ENCODE results near the gene ZC3HAV1. TPM values are rescaled to one million over a fixed set of nuclear protein-coding genes. Genes with fewer than 3 reads are reported as not detected.
"Not testable (repeated sequence)": the region's sequence is repeated elsewhere in the genome, so short reads cannot be mapped to it uniquely, and the experiment has no call there.

Gene ZC3HAV1
- polyA plus RNA-seq, 4 donors: 7.3 to 21.2 (median 9.8) TPM

- not testable (repeated sequence) for H3K4me3 ChIP-seq (ENCODE audit: low read depth in 1 of 3, low read length in 3 of 3); H3K27me3 ChIP-seq (ENCODE audit: control insufficient read depth in 3 of 3, insufficient read depth in 3 of 3, low read length in 3 of 3); FAIRE-seq; H3K4me1 ChIP-seq (ENCODE audit: control insufficient read depth in 3 of 3, insufficient read depth in 2 of 3, low read depth in 1 of 3, low read length in 2 of 3); DNase-seq; H3K9me3 ChIP-seq (ENCODE audit: control insufficient read depth in 2 of 2, insufficient read depth in 1 of 2, low read depth in 1 of 2, low read length in 1 of 2)
- Histone ChIP-seq H3K36me3 (ENCODE audit: control insufficient read depth in 3 of 3, insufficient read depth in 2 of 3, low read depth in 1 of 3, low read length in 3 of 3) (peaks cover 0 to 11% (median 5%) of the 10 kb centered on the region in 3 donors), H3K27ac (ENCODE audit: low read depth in 1 of 3, low read length in 2 of 3) (peak overlapping the region in 1 of 3 donors; percentile 14)
- WGBS, 3 donors: 68% methylated on average over 2 of the region's 4 CpGs; no CpG with 5 or more reads in 2 of the 3 donors
Observed at GRCh38 chr7:139101637-139102158, 7.8 kb downstream of the ZC3HAV1 start.

DNA sequence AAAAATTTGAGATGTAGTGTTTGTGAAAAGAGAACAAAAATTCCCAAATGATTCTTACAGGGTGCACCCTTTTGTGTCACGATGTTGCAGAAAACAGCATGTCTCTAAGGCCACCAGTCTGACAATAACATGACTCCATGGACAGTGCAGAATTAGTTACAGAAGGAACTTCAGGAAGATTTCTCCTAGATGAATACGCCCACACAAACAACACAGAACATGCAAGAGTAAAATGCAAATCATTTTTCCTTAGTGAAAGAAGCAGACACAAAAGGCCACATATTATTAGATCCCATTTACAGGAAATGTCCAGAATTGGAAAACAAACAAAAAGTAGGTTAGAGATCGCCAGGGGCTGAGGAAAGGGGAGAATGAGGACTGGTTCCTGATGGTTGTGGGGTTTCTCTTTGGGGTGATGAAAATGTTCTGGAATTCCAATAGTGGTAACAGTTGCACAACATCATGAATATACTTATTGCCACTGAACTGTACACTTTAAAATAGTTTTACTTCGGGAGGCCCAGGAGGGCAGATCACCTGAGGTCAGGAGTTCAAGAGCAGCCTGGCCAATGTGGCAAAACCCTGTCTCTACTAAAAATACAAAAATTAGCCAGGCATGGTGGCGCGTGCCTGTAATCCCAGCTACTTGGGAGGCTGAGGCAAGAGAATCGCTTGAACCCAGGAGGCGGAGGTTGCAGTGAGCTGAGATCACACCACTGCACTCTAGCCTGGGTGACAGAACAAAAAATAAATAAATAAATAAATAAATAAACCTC lies 10.2 kb downstream of the ZC3HAV1 start:
- no peaks in the 10 kb centered on the region for H3K27me3 ChIP-seq (ENCODE audit: control insufficient read depth in 3 of 3, insufficient read depth in 3 of 3, low read length in 3 of 3)
- no peaks in the 10 kb centered on the region for H3K9me3 ChIP-seq (ENCODE audit: control insufficient read depth in 2 of 2, insufficient read depth in 1 of 2, low read depth in 1 of 2, low read length in 1 of 2)
- peaks cover 0 to 16% (median 5%) of the 10 kb centered on the region in 3 donors for H3K36me3 ChIP-seq (ENCODE audit: control insufficient read depth in 3 of 3, insufficient read depth in 2 of 3, low read depth in 1 of 3, low read length in 3 of 3)
- no peak for DNase-seq
- no peak for FAIRE-seq
- no peak overlapping the region for H3K4me3 ChIP-seq (ENCODE audit: low read depth in 1 of 3, low read length in 3 of 3)
- no peak overlapping the region for H3K27ac ChIP-seq (ENCODE audit: low read depth in 1 of 3, low read length in 2 of 3)
- peaks cover 0 to 8% (median 0%) of the 10 kb centered on the region in 3 donors for H3K4me1 ChIP-seq (ENCODE audit: control insufficient read depth in 3 of 3, insufficient read depth in 2 of 3, low read depth in 1 of 3, low read length in 2 of 3)
- 72 to 82% (median 82%) methylated on average over 8 of the region's 8 CpGs for WGBS, 3 donors

DNA sequence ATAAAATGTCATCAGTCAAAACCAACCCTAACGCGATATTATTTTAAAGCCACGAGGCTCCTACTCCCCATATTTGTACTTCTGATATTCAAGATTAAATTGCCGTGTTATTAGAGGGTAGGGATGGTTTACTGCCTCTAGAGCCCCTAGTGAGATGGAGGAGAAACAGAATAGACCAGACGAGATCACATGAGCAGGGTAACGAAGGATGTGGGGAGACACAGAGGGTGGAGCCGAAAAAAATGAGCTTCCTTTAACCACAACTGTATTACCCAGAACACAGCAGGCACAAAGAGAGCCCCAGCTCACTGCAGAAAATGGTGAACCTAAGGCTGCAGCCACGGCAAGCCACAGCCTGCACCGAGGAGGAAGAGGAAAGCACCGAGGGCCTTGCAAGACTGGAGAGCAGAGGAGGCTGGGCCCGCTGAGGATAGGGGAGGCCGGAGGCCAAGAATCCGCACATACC lies 14.3 kb downstream of the ZC3HAV1 start:
- no peak for FAIRE-seq
- peak in 1 of 2 donors; percentile 72 for DNase-seq
- peaks cover 0 to 25% (median 5%) of the 10 kb centered on the region in 3 donors for H3K36me3 ChIP-seq (ENCODE audit: control insufficient read depth in 3 of 3, insufficient read depth in 2 of 3, low read depth in 1 of 3, low read length in 3 of 3)
- H3K9me3 ChIP-seq (ENCODE audit: control insufficient read depth in 2 of 2, insufficient read depth in 1 of 2, low read depth in 1 of 2, low read length in 1 of 2): no peaks in the 10 kb centered on the region
- H3K4me1 ChIP-seq (ENCODE audit: control insufficient read depth in 3 of 3, insufficient read depth in 2 of 3, low read depth in 1 of 3, low read length in 2 of 3): peaks cover 0 to 6% (median 3%) of the 10 kb centered on the region in 3 donors
- no peak overlapping the region for H3K4me3 ChIP-seq (ENCODE audit: low read depth in 1 of 3, low read length in 3 of 3)
- no peaks in the 10 kb centered on the region for H3K27me3 ChIP-seq (ENCODE audit: control insufficient read depth in 3 of 3, insufficient read depth in 3 of 3, low read length in 3 of 3)
- peak overlapping the region in 2 of 3 donors; percentile 5 to 71 for H3K27ac ChIP-seq (ENCODE audit: low read depth in 1 of 3, low read length in 2 of 3)
- 45 to 80% (median 55%) methylated on average over 13 of the region's 13 CpGs for WGBS, 3 donors

GRCh38 chr7:139094596-139094995 lies 14.9 kb downstream of the ZC3HAV1 start:
- FAIRE-seq: no peak
- DNase-seq: no peak

DNA sequence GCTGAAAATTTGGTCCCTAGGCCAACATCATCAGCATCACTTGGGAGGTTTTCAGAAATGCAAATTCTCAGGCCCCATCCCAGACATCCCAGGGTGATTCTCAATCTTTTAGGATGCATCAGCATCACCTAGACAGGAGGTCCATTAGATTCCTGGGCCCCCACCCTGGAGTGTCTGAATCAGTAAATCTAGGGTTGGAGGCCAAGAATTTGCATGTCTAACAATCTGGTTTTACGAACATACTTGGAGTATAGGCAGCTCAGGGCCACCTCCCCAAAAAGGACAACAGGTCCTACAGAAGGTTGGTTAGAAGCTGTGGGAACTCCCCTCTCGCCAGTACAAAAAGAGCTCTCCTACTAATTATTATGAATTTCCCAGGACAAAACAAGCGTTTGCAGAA lies 15.5 kb downstream of the ZC3HAV1 start:
- no peak for DNase-seq
- 73 to 83% (median 73%) methylated on average over 3 of the region's 3 CpGs for WGBS, 3 donors
- Histone ChIP-seq H3K36me3 (ENCODE audit: control insufficient read depth in 3 of 3, insufficient read depth in 2 of 3, low read depth in 1 of 3, low read length in 3 of 3) (peaks cover 0 to 25% (median 2%) of the 10 kb centered on the region in 3 donors), H3K9me3 (ENCODE audit: control insufficient read depth in 2 of 2, insufficient read depth in 1 of 2, low read depth in 1 of 2, low read length in 1 of 2) (no peaks in the 10 kb centered on the region), H3K4me1 (ENCODE audit: control insufficient read depth in 3 of 3, insufficient read depth in 2 of 3, low read depth in 1 of 3, low read length in 2 of 3) (peaks cover 0 to 6% (median 3%) of the 10 kb centered on the region in 3 donors), H3K4me3 (ENCODE audit: low read depth in 1 of 3, low read length in 3 of 3) (no peak overlapping the region), H3K27ac (ENCODE audit: low read depth in 1 of 3, low read length in 2 of 3) (peak overlapping the region in 2 of 3 donors; percentile 35 to 57), H3K27me3 (ENCODE audit: control insufficient read depth in 3 of 3, insufficient read depth in 3 of 3, low read length in 3 of 3) (no peaks in the 10 kb centered on the region)
- no peak for FAIRE-seq

More at GRCh38 chr7:139094596-139094995, 14.9 kb downstream of the ZC3HAV1 start:
- WGBS, 3 donors: 47 to 80% (median 65%) methylated on average over 9 of the region's 9 CpGs
- Histone ChIP-seq H3K27ac (ENCODE audit: low read depth in 1 of 3, low read length in 2 of 3) (peak overlapping the region in 1 of 3 donors; percentile 57), H3K27me3 (ENCODE audit: control insufficient read depth in 3 of 3, insufficient read depth in 3 of 3, low read length in 3 of 3) (no peaks in the 10 kb centered on the region), H3K36me3 (ENCODE audit: control insufficient read depth in 3 of 3, insufficient read depth in 2 of 3, low read depth in 1 of 3, low read length in 3 of 3) (peaks cover 0 to 25% (median 5%) of the 10 kb centered on the region in 3 donors), H3K4me1 (ENCODE audit: control insufficient read depth in 3 of 3, insufficient read depth in 2 of 3, low read depth in 1 of 3, low read length in 2 of 3) (peaks cover 0 to 6% (median 3%) of the 10 kb centered on the region in 3 donors), H3K9me3 (ENCODE audit: control insufficient read depth in 2 of 2, insufficient read depth in 1 of 2, low read depth in 1 of 2, low read length in 1 of 2) (no peaks in the 10 kb centered on the region), H3K4me3 (ENCODE audit: low read depth in 1 of 3, low read length in 3 of 3) (no peak overlapping the region)

GRCh38 chr7:139093512-139093911 lies 16.0 kb downstream of the ZC3HAV1 start:
- not testable (repeated sequence) for H3K27me3 ChIP-seq (ENCODE audit: control insufficient read depth in 3 of 3, insufficient read depth in 3 of 3, low read length in 3 of 3); FAIRE-seq; DNase-seq; H3K9me3 ChIP-seq (ENCODE audit: control insufficient read depth in 2 of 2, insufficient read depth in 1 of 2, low read depth in 1 of 2, low read length in 1 of 2); H3K4me3 ChIP-seq (ENCODE audit: low read depth in 1 of 3, low read length in 3 of 3); H3K4me1 ChIP-seq (ENCODE audit: control insufficient read depth in 3 of 3, insufficient read depth in 2 of 3, low read depth in 1 of 3, low read length in 2 of 3)
- peaks cover 0 to 27% (median under 1%) of the 10 kb centered on the region in 3 donors for H3K36me3 ChIP-seq (ENCODE audit: control insufficient read depth in 3 of 3, insufficient read depth in 2 of 3, low read depth in 1 of 3, low read length in 3 of 3)
- 74 to 84% (median 81%) methylated on average over 10 of the region's 10 CpGs for WGBS, 3 donors
- H3K27ac ChIP-seq (ENCODE audit: low read depth in 1 of 3, low read length in 2 of 3): peak overlapping the region in 2 of 3 donors; percentile 35 to 57

DNA sequence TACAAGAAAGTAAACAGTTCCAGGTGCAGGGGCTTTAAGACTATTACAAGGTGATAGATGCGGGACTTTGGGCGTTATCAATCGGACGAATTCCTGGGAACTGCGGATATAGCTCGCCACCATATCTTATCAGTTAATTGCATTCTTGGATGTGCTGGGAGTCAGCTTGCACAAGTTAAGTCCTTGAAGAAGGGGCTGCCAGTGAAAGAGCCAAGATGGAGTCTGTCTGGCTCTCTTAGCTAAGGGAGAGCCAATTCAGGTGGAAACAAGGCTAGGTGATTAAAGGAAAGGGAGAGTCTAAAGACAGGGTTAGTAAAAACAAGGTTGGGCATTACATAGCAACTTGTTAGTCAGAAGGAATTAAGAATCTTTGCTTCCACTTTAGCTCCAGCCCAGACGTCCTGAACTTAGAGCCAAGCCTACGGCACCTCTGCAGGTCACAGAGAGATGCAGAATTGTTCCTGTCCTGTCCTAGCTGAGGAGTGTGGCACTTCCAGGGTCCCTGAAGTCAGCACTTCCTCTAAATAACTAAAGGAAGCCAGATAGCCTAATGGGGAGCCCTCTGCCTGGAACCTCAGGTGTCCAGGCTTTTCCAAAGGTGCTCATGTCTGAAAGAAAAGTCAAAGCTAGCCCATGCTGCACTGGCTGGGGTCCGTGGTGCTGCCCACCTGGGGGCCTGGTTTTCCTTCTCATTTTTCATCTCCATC lies 17.3 kb downstream of the ZC3HAV1 start:
- WGBS, 3 donors: 68 to 72% (median 71%) methylated on average over 9 of the region's 9 CpGs
- FAIRE-seq: no peak
- H3K9me3 ChIP-seq (ENCODE audit: control insufficient read depth in 2 of 2, insufficient read depth in 1 of 2, low read depth in 1 of 2, low read length in 1 of 2): peaks cover 0 to 2% of the 10 kb centered on the region in 2 donors
- peaks cover 0 to 27% (median 6%) of the 10 kb centered on the region in 3 donors for H3K36me3 ChIP-seq (ENCODE audit: control insufficient read depth in 3 of 3, insufficient read depth in 2 of 3, low read depth in 1 of 3, low read length in 3 of 3)
- DNase-seq: no peak
- peaks cover 0 to 6% (median 3%) of the 10 kb centered on the region in 3 donors for H3K4me1 ChIP-seq (ENCODE audit: control insufficient read depth in 3 of 3, insufficient read depth in 2 of 3, low read depth in 1 of 3, low read length in 2 of 3)
- H3K27ac ChIP-seq (ENCODE audit: low read depth in 1 of 3, low read length in 2 of 3): peak overlapping the region in 1 of 3 donors; percentile 36
- H3K4me3 ChIP-seq (ENCODE audit: low read depth in 1 of 3, low read length in 3 of 3): no peak overlapping the region
- H3K27me3 ChIP-seq (ENCODE audit: control insufficient read depth in 3 of 3, insufficient read depth in 3 of 3, low read length in 3 of 3): no peaks in the 10 kb centered on the region

DNA sequence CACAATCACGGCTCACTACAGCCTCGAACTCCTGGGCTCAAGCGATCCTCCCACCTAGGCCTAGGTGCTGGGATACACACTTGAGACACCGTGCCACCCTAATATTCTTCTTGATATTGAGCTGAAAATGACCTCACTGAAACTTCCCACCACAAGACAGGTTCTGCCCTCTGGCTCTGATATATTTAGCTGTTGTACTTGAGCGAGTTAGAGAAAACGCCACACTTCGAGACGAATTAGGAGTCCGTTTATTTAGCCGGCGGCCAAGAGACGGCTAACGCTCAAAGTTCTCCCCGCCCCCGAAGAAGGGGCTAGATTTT lies 17.9 kb downstream of the ZC3HAV1 start:
- DNase-seq: no peak
- 77 to 92% (median 84%) methylated on average over 15 of the region's 15 CpGs for WGBS, 3 donors
- peaks cover 2 to 25% (median 10%) of the 10 kb centered on the region in 3 donors for H3K36me3 ChIP-seq (ENCODE audit: control insufficient read depth in 3 of 3, insufficient read depth in 2 of 3, low read depth in 1 of 3, low read length in 3 of 3)
- H3K4me3 ChIP-seq (ENCODE audit: low read depth in 1 of 3, low read length in 3 of 3): no peak overlapping the region
- H3K9me3 ChIP-seq (ENCODE audit: control insufficient read depth in 2 of 2, insufficient read depth in 1 of 2, low read depth in 1 of 2, low read length in 1 of 2): peaks cover 0 to 8% of the 10 kb centered on the region in 2 donors
- no peak for FAIRE-seq
- peaks cover 0 to 6% (median 3%) of the 10 kb centered on the region in 3 donors for H3K4me1 ChIP-seq (ENCODE audit: control insufficient read depth in 3 of 3, insufficient read depth in 2 of 3, low read depth in 1 of 3, low read length in 2 of 3)
- no peaks in the 10 kb centered on the region for H3K27me3 ChIP-seq (ENCODE audit: control insufficient read depth in 3 of 3, insufficient read depth in 3 of 3, low read length in 3 of 3)
- peak overlapping the region in 1 of 3 donors; percentile 28 for H3K27ac ChIP-seq (ENCODE audit: low read depth in 1 of 3, low read length in 2 of 3)
